ENCODE results near the gene SPTBN5.
A peak's percentile ranks its signal among the peaks of the same experiment; 100 is the strongest.

Gene SPTBN5

DNA sequence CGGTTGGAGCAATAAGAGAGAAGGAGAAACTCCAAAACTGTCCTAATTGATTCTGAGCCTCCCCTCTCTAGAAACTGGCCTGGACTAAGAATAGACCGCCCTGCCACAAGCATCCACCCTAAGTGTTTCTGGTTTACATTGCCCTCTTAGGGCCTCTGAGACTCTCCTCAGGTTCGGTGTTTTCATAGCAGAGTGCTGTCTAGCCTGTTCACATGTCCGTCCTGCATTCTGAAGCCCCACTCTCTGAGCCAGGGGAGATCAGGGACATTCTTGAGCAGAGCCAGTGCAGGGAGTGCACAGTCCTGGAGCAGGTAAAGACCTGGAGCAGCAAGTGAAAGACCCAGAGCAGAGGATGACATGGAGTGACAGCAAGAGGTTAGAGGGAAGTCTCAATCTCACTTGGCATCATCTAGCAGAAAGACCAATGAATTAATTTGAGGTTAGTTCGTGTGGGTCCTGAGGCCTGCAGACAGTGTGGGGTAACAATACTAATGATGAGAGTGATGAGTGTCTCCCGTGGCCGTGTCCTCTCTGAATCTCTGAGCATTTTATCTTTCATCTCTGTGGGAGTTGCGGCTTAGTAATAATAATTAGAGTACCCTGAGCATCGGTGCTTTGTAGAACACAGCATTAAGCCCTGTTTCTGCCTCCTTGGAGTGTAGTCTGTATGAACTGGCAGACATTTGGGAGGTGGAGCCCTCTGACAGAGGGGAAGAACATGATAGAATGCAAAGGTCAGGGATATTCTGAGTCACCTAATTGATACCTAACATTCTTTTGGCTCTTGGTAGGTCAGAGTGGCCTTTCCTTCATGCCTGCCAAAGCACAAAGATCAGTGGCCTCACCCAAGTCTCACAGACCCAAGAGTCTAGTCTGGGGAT lies 95.0 kb downstream of the SPTBN5 start:
- peak overlapping the region; percentile 5; the same call in 1 of the 2 replicates for H3K27ac ChIP-seq
- H3K9ac ChIP-seq: no peak overlapping the region; the same call in 1 of the 2 replicates
- H3K4me3 ChIP-seq: no peak overlapping the region
- H3K27me3 ChIP-seq: no peaks in the 10 kb centered on the region
- H3K9me3 ChIP-seq: peaks cover 17% of the 10 kb centered on the region
- TF ChIP-seq Cebpa-rat (IDR thresholded peaks at IDR 0.05): no peak
- peak overlapping the region; percentile 40 for H3K4me2 ChIP-seq
- peaks cover 57% of the 10 kb centered on the region for H3K4me1 ChIP-seq
- peaks cover 45% of the 10 kb centered on the region for H3K36me3 ChIP-seq
- H4K20me1 ChIP-seq: 0 out of 2 replicates have a peak, but pooled peaks cover 8% of the 10 kb centered on the region
